IPS-18a (cell line): ENCODE data around the gene INSYN2A.

ENCODE experiments used
- H3K27ac ChIP-seq: one replicate; pipeline ENCODE4 v1.5.1; 2013; ENCODE audit warnings: low read length
- H3K27me3 ChIP-seq: one replicate; pipeline ENCODE4 v1.6.1; 2013; ENCODE audit warnings: mild to moderate bottlenecking, low read length; ENCODE audit not compliant: control insufficient read depth, insufficient read depth
- H3K36me3 ChIP-seq: one replicate; pipeline ENCODE4 v1.6.1; 2013; ENCODE audit warnings: low read depth, low read length; ENCODE audit not compliant: control insufficient read depth
- H3K4me1 ChIP-seq: one replicate; pipeline ENCODE4 v1.6.1; 2013; ENCODE audit warnings: low read depth, low read length; ENCODE audit not compliant: control insufficient read depth
- H3K4me3 ChIP-seq: one replicate; pipeline ENCODE4 v1.5.1; 2013; ENCODE audit warnings: low read length
- H3K9ac ChIP-seq: one replicate; pipeline ENCODE4 v1.6.1; 2013; ENCODE audit warnings: mild to moderate bottlenecking, low read length, moderate library complexity
- H3K9me3 ChIP-seq: one replicate; pipeline ENCODE4 v1.6.1; 2013; ENCODE audit warnings: low read depth, low read length; ENCODE audit not compliant: control insufficient read depth

INSYN2A gene, protein sequence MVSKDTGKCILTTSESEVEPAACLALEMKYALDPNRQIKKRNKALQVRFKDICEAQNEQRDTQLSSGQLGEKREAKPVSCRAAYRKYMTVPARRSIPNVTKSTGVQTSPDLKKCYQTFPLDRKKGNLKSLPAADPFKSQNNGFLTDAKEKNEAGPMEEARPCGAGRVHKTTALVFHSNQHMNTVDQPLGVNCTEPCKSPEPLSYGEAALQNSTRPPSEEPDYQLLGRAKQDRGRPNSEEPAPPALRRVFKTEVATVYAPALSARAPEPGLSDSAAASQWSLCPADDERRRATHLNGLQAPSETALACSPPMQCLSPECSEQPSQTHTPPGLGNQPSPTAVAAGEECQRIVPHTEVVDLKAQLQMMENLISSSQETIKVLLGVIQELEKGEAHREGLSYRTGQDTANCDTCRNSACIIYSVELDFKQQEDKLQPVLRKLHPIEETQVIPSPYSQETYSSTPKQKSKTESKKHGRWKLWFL

DNA sequence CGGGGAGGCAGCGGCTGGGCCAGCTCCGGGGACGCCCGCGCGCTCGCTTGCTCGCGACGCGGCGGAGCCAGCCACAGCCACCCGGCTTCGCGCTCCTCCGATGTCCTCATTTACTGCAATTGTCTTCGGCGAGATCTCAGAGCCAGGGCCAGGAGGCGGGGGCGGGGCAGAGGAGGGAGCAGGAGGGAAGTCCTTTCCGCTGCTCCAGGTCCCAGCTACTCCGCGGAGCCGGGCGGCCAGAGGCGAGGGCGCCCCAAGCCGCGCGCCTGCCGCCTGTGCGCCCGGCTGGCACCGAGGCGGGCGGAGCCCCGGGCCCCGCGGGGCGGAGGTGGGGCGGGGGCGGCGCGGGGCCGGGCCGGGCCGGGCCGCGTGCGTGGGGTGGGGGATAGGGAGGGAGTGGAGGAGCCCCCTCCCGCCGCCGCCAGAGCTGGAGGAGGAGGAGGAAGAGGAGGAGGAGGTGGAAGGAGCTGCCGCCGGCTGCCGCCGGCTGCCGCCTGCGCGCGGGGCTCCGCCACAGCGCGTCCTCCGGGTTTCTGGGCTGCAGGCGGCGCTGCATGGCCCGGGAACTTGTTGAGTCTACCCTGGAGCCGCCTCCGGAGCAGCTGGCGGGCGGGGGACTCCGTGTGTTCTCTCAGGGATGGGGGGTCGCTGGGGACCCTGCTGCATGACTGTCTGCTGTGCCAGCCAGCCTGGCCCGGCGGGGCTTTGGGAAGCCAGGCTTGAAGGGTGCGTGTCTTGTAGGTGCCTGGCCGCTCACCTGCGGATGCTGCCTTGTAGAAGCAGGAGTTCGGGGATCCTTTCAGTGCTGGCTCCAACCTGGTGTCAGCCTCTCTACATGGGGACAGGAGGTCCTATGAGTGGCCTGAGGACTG is at the start of gene INSYN2A:
INSYN2A (minus strand) TSS at position 310 of the 872 bp plus-strand sequence. CDS start 20,196 bp downstream, outside the sequence.
- no peaks in the 10 kb centered on the region for H3K9me3 ChIP-seq
- peaks cover 57% of the 10 kb centered on the region for H3K27me3 ChIP-seq
- no peak within 1 kb of the TSS for H3K27ac ChIP-seq
- H3K9ac ChIP-seq, result no peak within 1 kb of the TSS
- no peaks in the 10 kb centered on the region for H3K36me3 ChIP-seq
- H3K4me3 ChIP-seq, result peak within 1 kb of the TSS; percentile 56
- H3K4me1 ChIP-seq, result no peaks in the 10 kb centered on the region

DNA sequence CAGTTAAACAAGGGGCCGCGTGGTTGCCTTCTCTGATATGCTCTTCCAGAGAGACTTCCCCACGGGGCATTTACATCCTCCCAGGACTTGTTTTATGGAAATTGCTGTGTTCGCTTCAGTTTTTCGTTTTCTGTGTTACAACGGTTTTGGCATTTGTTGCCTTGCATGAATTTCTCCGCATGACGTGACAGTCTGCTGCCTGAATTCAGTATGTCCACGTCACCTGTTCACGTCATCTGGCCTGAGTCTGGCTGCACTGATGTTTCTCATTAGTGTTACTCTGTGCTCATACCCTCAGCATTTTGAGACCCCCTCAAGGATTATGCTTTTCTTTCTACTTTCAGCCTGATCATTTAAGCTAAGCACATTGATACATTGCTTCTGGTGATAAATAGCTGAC is 49.1 kb upstream of the INSYN2A start:
- Histone ChIP-seq H3K4me3 (no peak overlapping the region), H3K9me3 (no peaks in the 10 kb centered on the region), H3K4me1 (no peaks in the 10 kb centered on the region), H3K9ac (no peak overlapping the region), H3K27ac (no peak overlapping the region), H3K36me3 (peaks cover 11% of the 10 kb centered on the region), H3K27me3 (no peaks in the 10 kb centered on the region)

DNA sequence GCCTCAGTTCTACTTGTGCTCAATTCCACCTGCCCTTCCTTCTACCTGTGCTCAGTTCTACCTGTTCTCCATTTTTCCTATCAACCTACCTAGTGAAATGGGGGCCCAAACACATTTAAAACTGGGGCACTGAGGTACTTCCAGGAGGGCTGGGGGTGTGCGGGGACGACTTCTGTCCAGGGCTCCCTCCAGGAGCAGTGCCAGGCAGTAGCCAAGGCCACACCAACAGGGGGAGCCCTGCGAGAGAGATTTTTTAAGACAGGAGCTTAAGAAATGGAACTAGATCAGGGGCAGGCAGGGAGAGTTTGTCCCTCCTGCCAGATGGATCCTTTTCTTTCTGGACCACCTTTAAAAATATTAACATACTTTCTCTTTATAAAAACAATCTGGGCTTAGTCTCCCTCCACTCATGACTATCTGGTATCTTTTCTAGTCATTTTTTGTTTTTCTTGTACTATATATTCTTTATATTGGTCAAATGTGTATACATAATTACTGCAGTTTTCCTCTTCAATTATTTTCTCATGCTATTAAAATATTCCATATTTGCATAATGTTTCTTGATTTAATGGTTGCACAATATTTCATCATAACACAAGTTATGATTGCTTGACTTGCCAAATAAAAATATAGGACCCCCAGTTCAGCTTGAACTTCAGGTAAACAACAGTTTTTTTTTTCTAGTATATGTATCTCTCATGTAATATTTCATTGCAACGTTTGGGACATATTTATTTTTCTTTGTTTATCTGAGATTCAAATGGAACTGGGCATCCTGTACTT is 47.3 kb upstream of the INSYN2A start:
- Histone ChIP-seq H3K9ac (no peak overlapping the region), H3K4me3 (no peak overlapping the region), H3K27me3 (no peaks in the 10 kb centered on the region), H3K36me3 (peaks cover 7% of the 10 kb centered on the region), H3K9me3 (no peaks in the 10 kb centered on the region), H3K4me1 (no peaks in the 10 kb centered on the region), H3K27ac (no peak overlapping the region)

DNA sequence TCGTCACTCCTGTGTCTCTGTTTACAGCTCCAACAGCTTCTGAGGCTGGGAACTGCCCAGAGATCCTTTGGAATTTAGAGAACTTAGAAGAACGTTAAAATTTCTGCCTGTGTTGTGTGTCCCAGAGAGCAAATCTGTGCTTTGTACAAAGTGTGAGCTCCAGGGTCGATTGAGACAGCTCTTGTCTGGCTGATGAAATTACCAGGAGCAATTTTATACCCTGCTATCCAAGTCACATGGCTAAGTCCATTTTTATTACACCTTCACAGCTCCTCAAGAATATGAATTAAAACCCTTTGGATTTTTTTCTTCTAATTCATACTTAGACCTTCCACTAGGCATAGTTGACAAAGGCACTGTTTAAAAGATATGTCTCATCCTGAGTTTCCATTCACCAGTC is 46.5 kb upstream of the INSYN2A start:
- Histone ChIP-seq H3K9me3 (no peaks in the 10 kb centered on the region), H3K27me3 (no peaks in the 10 kb centered on the region), H3K4me1 (no peaks in the 10 kb centered on the region), H3K36me3 (peaks cover under 1% of the 10 kb centered on the region), H3K4me3 (no peak overlapping the region), H3K9ac (no peak overlapping the region), H3K27ac (no peak overlapping the region)

DNA sequence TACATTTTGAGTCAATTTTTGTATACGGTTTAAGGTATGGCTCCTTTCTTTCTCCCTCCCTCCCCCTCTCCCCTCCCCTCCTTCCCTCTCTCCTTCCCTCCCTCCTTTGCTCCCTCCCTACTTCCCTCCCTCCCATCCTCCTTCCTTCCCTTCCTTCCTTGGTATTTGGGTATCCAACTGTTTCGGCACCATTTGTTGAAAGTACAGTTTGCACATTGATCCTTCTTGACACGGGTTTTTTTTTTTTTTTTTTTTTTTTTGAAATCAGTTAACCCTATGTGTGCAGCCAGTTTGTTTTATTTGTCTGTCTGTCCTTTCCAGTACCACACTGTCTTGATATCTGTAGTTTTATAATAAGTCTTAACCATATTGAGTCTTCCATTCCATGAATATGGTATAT is 39.9 kb upstream of the INSYN2A start:
- no peak overlapping the region for H3K9ac ChIP-seq
- no peaks in the 10 kb centered on the region for H3K9me3 ChIP-seq
- H3K27me3 ChIP-seq, result no peaks in the 10 kb centered on the region

DNA sequence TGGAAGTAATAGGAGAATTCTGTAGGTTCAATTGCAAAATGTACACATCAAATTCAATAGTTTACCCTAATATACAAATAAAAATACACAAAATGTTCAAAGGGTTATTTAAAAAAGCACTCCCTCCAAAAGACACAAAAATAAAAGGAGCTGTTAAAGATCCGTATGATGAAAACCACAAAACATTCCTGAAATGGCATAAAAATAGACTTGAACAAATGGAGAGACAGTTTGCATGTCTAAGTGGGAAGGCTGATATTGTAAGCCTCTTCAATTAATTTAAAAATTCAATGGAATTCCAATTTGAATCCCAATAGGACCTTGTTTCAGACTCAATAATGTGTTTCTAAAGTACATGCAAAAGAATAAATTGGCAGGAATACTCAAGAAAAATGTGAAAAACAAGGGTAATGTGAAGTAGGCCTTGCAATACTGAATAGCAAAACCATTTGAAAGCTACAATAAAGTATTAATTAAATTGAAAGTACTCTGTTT is 38.0 kb upstream of the INSYN2A start:
- Histone ChIP-seq H3K4me3 (no peak overlapping the region), H3K9me3 (no peaks in the 10 kb centered on the region), H3K36me3 (no peaks in the 10 kb centered on the region), H3K27ac (no peak overlapping the region), H3K27me3 (no peaks in the 10 kb centered on the region), H3K9ac (no peak overlapping the region), H3K4me1 (no peaks in the 10 kb centered on the region)

More for the DNA sequence above, 39.9 kb upstream of the INSYN2A start:
- Histone ChIP-seq H3K36me3 (no peaks in the 10 kb centered on the region), H3K4me3 (no peak overlapping the region), H3K27ac (no peak overlapping the region), H3K4me1 (no peaks in the 10 kb centered on the region)

DNA sequence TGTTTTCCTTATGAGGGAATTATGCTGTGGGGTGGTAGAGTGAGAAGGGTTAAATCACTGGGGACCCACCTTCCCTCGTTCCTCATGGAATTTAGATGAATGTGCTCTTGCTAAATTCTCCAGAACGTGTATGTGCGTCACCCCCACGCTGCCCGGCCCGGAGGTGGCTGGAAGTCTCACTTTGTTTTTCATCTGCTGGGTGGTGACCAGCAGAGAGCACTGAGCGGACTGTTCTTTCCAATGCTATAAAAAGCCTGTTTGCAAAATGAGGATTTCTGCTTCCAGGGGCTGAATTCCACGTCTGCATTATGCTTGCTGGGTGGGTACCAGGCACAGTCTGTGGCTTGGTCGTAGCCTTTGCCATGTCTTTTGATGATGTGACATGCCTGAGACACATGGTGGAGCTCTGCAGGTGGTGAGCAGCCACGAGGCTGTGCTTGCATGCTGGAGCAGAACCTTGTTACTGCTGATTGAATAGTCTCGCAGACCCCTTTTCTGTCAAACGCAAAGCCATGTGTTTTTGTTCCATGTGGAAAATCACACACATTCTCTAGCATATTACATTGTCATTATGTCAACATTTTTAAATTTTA is 31.9 kb upstream of the INSYN2A start:
- Histone ChIP-seq H3K9me3 (no peaks in the 10 kb centered on the region), H3K27ac (no peak overlapping the region), H3K36me3 (no peaks in the 10 kb centered on the region), H3K27me3 (no peaks in the 10 kb centered on the region), H3K4me1 (no peaks in the 10 kb centered on the region), H3K9ac (no peak overlapping the region), H3K4me3 (no peak overlapping the region)

DNA sequence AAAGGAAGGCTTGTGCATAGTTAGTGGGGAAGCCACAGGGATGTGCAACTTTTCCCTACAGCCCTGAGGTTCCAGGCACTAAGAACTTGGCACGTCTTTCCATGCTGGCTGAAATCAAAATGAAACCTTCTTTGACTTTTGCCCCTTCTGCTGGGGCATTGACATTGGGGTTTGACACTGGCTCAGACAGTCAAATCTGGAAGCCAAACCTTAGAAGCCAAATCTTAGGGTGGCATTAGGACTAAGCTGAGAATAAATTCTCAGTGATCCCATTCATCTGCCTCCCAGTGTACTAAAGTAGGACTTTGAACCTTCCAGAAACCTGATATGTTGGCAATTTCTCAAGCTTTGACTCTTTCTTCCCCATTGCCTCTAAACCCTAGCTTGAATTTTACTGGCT is 31.3 kb upstream of the INSYN2A start:
- no peaks in the 10 kb centered on the region for H3K4me1 ChIP-seq
- H3K36me3 ChIP-seq, result no peaks in the 10 kb centered on the region
- H3K4me3 ChIP-seq, result no peak overlapping the region
- no peaks in the 10 kb centered on the region for H3K9me3 ChIP-seq
- H3K27me3 ChIP-seq, result no peaks in the 10 kb centered on the region
- H3K27ac ChIP-seq, result no peak overlapping the region
- no peak overlapping the region for H3K9ac ChIP-seq

DNA sequence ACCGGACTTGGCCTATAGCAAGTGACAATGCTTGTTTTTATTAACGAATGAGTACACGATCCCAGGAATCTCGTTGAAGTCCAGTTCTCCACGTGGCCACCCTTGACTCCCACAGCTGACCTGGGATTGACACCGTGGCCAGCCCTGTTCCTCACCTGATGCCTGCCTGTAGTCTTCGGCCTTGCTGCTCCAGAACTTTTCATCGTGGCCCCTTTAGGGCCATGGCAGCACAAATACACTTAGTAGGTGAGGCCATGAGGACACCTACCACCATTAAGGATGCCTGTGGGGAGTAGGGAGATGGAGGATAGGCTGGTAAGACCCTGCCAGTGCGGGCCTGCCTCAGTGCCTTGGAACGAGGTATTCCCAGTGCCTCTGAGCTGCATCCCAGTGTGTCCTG is 30.6 kb upstream of the INSYN2A start:
- Histone ChIP-seq H3K27ac (no peak overlapping the region), H3K27me3 (no peaks in the 10 kb centered on the region), H3K36me3 (no peaks in the 10 kb centered on the region), H3K4me1 (no peaks in the 10 kb centered on the region), H3K9me3 (no peaks in the 10 kb centered on the region), H3K4me3 (no peak overlapping the region), H3K9ac (no peak overlapping the region)

DNA sequence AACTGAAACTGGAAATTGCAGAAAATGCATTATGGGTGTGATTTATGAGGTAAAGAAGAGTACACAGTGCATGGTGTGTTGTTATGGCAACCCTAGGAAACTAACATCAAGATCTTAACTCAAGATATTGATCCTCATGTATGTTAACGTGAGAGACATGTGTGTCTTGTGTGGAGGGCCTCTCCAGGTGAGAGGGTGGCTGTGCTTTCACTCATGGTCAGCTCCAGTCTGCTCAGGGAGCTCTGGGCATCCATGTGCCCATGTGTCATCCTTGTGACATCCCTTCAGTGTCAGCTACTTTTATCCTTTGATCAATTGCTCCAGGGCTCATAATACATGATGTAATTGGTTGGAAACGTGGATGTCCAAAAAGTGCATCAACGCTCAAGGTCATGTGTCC is 24.9 kb upstream of the INSYN2A start:
- Histone ChIP-seq H3K9ac (no peak overlapping the region), H3K4me3 (no peak overlapping the region), H3K4me1 (peaks cover 11% of the 10 kb centered on the region), H3K36me3 (no peaks in the 10 kb centered on the region), H3K9me3 (no peaks in the 10 kb centered on the region), H3K27ac (no peak overlapping the region), H3K27me3 (no peaks in the 10 kb centered on the region)

DNA sequence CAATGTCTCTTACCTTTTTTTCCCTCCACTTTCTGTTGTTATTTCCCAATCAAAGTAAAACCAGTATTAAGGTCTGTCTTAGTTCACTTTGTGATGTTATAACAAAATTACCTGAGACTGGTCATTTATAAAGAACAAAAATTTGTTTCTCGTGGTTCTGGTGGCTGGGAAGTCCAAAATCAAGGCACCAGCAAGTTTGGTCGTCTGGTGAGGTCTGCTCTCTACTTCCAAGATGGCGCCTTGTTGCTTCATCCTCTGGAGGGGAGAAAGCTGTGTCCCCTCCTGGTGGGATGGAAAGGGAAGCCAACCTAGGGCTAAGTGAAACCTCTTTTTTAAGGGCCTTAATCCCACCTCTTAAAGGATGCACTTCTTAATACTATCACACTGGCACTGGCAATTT is 22.3 kb upstream of the INSYN2A start:
- peaks cover 24% of the 10 kb centered on the region for H3K4me1 ChIP-seq
- H3K36me3 ChIP-seq, result no peaks in the 10 kb centered on the region
- no peak overlapping the region for H3K4me3 ChIP-seq
- H3K27me3 ChIP-seq, result no peaks in the 10 kb centered on the region
- H3K27ac ChIP-seq, result no peak overlapping the region
- H3K9me3 ChIP-seq, result no peaks in the 10 kb centered on the region
- H3K9ac ChIP-seq, result no peak overlapping the region
